GM19372 (cell line): Measurements from ENCODE around the gene THAP7.
"Not testable (repeated sequence)": the region's sequence is repeated elsewhere in the genome, so short reads cannot be mapped to it uniquely, and the experiment has no call there.

Experiments used
- ATAC-seq: cut with Tn5 transposase; IDR thresholded peaks from one replicate; pipeline ENCODE4 v1.9.1; 2021; ENCODE audit warnings: mild to moderate bottlenecking, low read depth, moderate library complexity; ENCODE audit not compliant: unreplicated experiment

Gene THAP7

GRCh38 chr22:21014202-21014725 lies 12.3 kb upstream of the THAP7 start:
- ATAC-seq = peak; percentile 93

DNA sequence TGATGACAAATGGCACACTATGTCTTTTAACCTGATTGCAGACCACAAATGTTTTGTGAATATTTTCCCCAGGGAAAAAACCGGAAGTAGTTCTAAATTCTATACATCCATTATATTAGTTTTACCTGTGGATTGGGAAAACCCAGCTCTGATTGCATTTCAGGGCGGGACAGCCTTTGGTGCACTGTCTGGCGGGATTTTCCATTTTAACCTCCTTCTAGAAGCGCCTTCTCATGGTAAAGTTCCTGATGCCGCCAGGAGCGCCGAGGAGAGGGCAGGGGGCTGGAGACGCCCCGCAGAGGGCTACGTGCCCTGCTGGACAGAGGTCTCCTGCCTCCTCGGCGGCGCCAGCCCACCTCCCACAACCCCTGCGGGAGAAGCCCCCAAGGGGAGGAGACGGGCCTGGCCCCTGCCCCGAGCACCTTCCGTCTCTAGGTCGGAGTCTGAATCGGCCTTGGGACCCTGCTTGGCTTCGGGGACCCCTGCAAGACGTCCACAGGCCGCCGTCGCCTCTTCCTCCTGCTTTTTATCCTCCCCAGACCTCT lies 11.8 kb upstream of the THAP7 start:
- ATAC-seq = no peak

DNA sequence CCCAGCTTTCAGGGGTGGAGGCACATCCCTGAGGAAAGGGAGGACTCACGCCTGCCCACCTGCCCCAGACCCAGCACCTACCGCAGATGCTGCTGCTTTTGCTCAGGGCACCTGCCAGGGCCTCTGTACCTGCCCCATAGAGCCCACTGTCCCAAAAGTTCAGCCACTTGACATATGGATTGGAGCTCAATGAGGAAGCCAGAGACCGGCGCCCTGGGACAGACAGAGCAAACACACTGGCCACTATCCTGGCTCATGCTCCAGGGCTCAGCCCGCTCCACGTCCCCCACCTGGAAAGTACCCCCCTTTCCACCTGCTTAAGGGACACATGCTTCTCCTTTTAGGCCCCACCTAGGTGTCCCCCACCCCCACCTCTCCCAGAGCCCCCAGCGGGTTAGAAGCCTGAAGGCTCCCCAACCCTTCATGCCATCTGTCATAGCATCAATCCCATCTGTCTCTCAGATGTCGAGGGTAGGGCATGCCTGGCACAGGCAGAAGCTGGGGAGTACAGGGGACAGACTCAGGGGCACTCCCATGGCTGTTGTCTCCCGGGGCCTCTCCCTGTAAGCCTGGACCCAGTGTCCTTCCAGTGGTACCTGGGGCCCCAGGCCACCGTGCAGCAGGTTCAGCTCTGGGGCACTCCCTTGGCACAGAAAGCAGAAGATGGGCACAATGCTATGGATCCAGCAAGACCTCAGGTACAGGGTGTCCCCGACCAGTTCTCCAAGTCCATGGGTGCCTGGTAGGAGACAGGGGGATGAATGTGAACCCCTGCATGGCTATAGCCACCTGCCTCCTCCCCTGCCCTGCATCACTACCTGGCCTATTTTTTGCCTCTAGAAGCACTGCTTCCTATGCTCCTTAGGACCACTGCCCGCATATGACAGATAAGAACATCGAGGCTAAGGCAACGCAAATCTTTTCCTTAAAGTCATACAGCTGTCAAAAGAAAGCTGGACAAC lies 10.8 kb upstream of the THAP7 start:
- no peak for ATAC-seq

GRCh38 chr22:21010426-21011113 lies 8.7 kb upstream of the THAP7 start:
- no peak for ATAC-seq

DNA sequence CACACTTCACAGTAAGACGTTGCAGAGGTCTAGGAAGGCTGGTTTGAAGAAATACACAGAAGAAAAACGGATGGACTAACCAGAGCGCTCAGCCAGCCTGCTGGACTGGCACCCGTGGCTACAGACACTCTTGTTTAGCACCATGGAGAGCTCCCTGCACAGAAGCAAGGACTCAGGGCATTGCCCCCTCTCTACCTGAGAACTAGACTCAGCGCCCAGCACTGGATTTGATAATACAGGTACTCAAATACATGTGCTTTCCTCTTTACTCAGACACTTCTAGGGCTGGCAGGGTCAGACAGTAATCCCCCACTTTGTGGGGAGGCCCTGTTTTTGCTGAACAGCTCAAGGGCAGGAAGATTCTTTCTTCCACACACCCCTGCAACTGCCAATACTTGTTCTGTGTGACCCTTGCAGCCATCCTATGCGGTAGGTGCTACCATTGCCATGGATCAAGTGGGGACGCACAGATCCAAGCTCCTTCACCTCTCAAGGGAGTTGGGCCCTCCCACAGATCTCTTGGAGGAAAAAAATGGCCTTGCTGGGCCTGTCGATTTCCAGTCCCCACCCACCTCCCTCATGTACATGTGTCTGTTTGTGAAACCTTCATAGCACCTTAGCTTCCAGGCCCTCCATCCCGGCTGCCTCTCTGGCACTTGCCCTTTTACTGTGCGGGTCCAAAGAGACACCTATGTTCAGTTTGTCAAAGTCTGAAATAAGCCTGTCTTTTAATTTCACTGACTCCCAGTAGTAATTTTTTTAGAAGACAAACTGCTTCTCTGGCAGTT lies 7.9 kb upstream of the THAP7 start:
- ATAC-seq = no peak

- not testable (repeated sequence) for ATAC-seq
Observed at GRCh38 chr22:21009208-21009607, 7.3 kb upstream of the THAP7 start.

- no peak for ATAC-seq
Observed at GRCh38 chr22:21003782-21004181, 1.9 kb upstream of the THAP7 start.

DNA sequence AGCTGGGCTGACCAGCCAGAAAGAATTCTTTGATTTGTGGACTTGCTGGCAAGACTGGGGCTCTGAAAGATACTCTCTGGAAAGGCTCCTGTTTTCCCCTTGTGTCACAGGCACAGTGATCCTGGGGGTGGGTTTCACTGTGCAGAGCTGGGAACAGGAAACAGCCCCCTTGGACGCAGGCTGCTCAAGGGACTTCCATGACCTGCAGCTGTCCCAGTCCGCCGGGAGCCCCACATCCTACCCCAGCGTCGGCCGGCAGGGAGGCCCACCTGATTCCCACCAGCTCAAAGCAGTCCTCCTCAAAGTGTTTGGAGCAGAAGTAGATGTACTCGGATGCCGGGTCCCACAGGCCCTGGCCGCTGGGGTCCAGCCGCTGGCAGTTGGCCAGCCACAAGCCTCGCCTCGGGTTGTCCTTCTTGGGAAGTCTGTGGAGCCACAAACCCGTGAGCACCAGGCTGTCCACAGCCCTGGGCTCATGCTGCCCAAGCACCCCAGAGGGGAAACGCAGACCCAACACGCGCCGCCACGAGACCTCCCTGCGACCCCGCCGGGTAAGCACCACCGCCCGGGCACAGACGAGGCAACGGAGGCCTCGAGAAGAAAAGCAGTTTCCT lies 824 bp downstream of the THAP7 start:
- no peak for ATAC-seq

- no peak for ATAC-seq
Observed at GRCh38 chr22:21000207-21000986, 1.5 kb downstream of the THAP7 start.

DNA sequence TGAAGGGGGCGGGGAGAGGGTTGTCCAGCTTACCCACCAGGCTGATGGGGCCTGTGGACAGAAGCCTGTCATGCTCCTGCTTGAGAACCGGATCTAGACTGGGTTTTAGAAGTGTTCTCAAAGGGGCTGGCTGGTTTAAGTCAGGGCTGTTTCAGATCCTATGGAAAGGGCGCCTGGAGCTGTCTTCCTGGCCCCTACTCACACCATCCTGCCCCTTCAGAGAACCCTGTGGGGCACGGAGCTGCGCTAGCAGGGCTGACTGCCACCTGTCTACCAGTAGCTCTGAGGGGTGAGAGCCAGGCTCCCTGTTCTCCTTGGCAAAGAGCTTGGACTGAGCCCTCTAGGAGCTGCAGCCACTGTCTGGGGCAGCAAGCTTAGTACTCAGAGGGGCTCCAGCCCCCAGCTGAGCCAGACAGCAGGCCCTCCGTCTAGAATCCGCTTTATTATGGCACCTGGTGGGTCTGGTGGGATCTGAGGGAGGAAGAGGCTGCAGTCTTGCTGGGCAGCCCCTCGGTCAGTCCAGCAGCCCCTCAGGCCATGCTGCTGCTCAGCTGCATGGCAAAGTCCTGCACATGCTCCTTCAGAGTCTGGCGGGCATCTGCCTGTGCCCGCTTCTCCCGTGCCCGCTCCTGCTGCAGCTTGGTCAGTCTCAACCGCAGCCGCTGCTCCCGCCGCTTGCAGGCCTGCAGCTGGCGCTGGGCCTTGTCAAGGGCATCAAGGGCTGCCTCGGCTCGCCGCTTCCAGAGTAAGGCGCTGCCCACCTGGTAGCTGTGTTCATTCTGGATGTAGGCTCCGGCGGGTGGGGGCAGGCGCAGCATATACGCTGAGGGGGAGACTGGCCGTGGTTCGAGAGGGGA lies 2.3 kb downstream of the THAP7 start:
- no peak for ATAC-seq

DNA sequence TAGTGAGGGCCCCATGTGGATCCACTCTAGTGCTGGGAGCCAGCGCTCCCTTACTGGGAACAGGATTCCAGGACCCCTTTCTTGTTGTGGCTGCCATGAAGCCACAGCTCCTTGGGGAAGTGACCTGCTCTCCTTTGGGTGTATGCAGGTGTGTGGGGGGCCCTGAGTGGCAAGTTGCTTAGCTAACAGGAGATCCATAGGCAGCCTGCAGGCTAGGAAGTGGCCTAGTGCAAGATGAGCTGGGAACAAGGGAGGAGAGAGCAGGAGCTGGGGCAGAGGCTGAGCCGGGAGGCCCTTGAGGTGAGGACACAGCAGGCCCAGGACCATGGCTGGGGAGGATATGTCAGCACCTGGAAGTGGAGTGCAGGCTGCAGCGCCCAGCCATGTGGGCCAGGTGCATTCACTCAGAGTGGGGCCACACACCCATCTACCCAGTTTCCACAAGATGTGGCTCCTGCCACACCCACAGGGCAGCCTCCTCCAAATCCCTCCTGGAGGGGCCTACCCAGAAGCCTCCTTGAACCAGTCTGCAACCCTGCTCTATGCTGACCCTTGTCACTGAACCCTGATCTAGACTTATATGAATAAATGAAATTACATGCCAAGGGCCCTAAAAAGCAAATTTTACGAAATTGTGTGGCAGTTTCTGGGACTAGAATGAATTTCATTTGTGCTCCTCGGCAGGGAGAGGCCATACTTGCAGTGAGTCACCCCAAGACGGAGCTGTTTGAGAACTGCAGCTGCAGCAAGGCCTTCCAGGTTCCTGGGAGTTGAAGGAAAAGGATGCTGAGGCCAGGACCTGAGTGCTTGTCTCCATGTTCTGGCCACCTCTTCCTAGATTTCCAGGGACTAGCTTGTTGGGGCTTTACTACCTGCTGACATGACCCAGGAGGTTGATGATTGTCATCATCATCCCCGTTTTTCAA lies 3.2 kb downstream of the THAP7 start:
- no peak for ATAC-seq

GRCh38 chr22:20997536-20998257 lies 4.2 kb downstream of the THAP7 start:
- no peak for ATAC-seq

- no peak for ATAC-seq
Observed at GRCh38 chr22:20996598-20997535, 5.1 kb downstream of the THAP7 start.

DNA sequence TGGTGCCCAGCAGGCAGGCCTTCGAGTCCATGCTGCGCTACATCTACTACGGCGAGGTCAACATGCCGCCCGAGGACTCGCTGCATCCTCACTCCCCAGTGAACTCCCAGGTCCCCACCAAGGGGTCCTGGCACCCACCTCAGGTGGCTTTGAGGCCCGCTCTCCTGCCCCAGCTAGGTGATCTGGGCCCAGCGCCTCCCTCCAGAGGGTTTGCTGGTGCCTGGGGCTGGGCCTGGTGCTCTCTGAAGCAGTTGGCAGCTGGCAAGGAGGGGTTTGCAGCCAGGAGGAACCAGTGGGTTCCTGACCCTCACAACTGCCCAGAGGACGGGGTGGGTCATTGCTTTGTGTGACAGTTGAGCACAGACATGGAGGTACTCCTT lies 5.9 kb downstream of the THAP7 start:
- ATAC-seq = no peak

- no peak for ATAC-seq
Observed at GRCh38 chr22:20995329-20996030, 6.4 kb downstream of the THAP7 start.
